Kidney epithelial cell (primary cell): Measurements from ENCODE around the gene EIF2B5. TPM values are rescaled to one million over a fixed set of nuclear protein-coding genes. Genes with fewer than 3 reads are reported as not detected.

Experiments
- DNase-seq: peaks from one replicate; pipeline ENCODE4 v3.0.0-alpha.2; 2010; ENCODE audit warnings: low read depth
- H3K27me3 ChIP-seq: 2 replicates; pipeline ENCODE4 v1.6.0; 2011; ENCODE audit warnings: low read length; ENCODE audit not compliant: control insufficient read depth, insufficient read depth
- H3K36me3 ChIP-seq: 2 replicates; pipeline ENCODE4 v1.5.1; 2011; ENCODE audit warnings: low read length; ENCODE audit not compliant: control insufficient read depth, insufficient read depth
- H3K4me3 ChIP-seq: 2 replicates; pipeline ENCODE4 v1.5.1; 2011; ENCODE audit warnings: low read depth, mild to moderate bottlenecking, control low read depth, low read length
- CTCF ChIP-seq: IDR thresholded peaks from 2 replicates; pipeline ENCODE4 v1.5.1; 2011; ENCODE audit warnings: mild to moderate bottlenecking, moderate library complexity, low read length, control low read depth, inconsistent platforms; ENCODE audit not compliant: insufficient read depth, poor library complexity, severe bottlenecking
- total RNA-seq: library from RNA; depleted of rRNA; stranded (reverse); fragments of >200 nt; gene quantifications from 2 replicates; pipeline ENCODE4 v1.2.3, GENCODE V29; 2015

EIF2B5 gene
- total RNA-seq, 1 donor from 2014 or later: 33.8 TPM

DNA sequence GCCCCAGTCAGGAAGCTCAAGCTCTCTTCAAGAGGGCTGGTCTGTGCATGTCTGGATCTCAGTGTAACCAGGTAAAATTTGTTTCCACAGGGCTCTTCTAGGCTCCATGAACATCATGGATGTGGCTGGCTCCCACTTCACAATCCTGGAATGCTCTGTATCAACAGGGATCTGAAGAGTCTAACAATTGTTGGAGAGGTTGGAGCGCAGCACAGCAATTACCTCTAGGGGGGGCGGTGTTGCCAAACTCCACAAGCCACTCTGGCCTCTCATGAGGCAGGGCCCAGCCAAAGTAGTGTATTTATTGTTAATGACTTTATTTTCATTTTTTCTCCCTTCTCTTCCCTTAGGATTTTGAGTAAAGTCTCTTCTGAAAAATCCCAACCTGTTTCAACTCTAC, 6.1 kb upstream of the EIF2B5 start:
- peak; percentile 35 for TF ChIP-seq CTCF
- Histone ChIP-seq H3K27me3 (no peaks in the 10 kb centered on the region), H3K4me3 (no peak overlapping the region), H3K36me3 (no peaks in the 10 kb centered on the region)
- DNase-seq: no peak

DNA sequence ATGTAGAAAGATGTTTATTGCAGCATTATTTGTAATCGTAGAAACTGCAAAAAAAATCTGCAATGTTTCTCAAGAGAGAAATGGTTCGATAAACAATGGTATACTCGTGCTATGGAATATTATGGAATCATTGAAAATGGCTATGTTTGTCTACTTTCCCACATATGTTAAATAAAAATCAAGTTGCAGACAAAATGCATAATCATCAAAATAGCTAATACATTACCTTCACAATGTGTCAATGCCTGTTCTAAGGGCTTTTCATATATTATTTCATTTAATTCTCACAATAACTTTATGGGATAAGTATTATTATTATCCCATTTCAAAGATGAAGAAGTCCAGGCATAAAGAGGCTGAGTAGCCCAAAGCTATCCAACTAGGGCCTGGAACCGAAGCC, 2.2 kb upstream of the EIF2B5 start:
- no peak for TF ChIP-seq CTCF
- no peak for DNase-seq
- no peaks in the 10 kb centered on the region for H3K36me3 ChIP-seq
- no peaks in the 10 kb centered on the region for H3K27me3 ChIP-seq
- H3K4me3 ChIP-seq: no peak overlapping the region

GRCh38 chr3:184133840-184134745, 1.1 kb upstream of the EIF2B5 start:
- H3K36me3 ChIP-seq: no peaks in the 10 kb centered on the region
- TF ChIP-seq CTCF: no peak
- peak overlapping the region; percentile 83 for H3K4me3 ChIP-seq
- DNase-seq: no peak
- no peaks in the 10 kb centered on the region for H3K27me3 ChIP-seq

DNA sequence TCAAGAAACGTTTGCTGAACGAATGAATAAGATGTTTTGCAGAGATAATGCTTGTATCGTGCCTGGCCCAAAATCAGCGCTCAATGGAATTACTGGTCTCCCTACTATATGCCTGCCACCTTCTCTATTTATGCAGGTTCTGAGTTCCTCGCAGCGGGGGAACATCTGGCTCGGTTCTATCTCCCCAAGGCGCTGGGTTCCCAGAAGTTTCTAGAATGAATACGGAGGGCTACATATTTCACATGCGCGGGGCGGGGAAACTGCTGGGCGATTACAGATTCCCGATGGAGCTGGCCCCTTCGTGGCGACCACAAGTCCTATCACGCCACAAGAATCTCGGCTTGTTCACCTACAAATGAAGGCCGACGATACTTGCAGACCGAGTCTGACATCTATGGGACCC, 411 bp upstream of the EIF2B5 start:
- H3K27me3 ChIP-seq: no peaks in the 10 kb centered on the region
- no peaks in the 10 kb centered on the region for H3K36me3 ChIP-seq
- no peak for TF ChIP-seq CTCF
- DNase-seq: no peak
- H3K4me3 ChIP-seq: peak overlapping the region; percentile 83

DNA sequence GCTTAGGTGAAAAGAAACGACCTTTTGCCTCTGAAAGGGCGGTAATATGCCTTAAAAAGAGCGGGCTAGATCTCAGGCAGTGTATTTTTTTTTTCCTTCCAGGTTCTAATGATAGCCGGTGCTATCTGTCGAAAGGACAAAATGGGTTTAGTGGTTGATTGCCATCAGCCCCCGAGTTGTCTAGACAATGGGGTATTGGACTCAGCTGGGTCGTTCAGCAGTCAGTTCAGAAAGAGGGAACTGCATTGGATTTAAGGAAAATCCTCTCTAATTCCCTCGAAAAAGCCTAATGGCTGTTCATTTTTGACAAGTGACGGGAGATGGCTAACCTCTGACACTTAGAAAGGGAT, 728 bp downstream of the EIF2B5 start:
- no peaks in the 10 kb centered on the region for H3K27me3 ChIP-seq
- TF ChIP-seq CTCF: no peak
- no peak for DNase-seq

GRCh38 chr3:184140436-184140835, 5.3 kb downstream of the EIF2B5 start:
- H3K36me3 ChIP-seq: peaks cover 5% of the 10 kb centered on the region
- H3K27me3 ChIP-seq: no peaks in the 10 kb centered on the region
- no peak overlapping the region for H3K4me3 ChIP-seq
- no peak for DNase-seq
- no peak for TF ChIP-seq CTCF

More for the DNA sequence above, 728 bp downstream of the EIF2B5 start:
- H3K4me3 ChIP-seq: peak overlapping the region; percentile 83
- no peaks in the 10 kb centered on the region for H3K36me3 ChIP-seq
